SU-DHL-6 (cell line): ENCODE measurements around the gene RUBCNL.

Source experiments
- H2AFZ ChIP-seq: fragments of 200-600 bp; sonication (generic); 2 replicates; pipeline ENCODE4 v1.6.1; 2014; ENCODE audit warnings: low read depth, mild to moderate bottlenecking, moderate library complexity, mixed read lengths, antibody characterized with exemption, low read length; ENCODE audit not compliant: severe bottlenecking
- H3F3A ChIP-seq: fragments of 200-600 bp; shearing (Covaris generic); 2 replicates; pipeline ENCODE4 v1.6.0; 2016; ENCODE audit warnings: antibody characterized with exemption, mild to moderate bottlenecking; ENCODE audit not compliant: insufficient read depth
- H3K27ac ChIP-seq: fragments of 200-600 bp; sonication (generic); 2 replicates; pipeline ENCODE4 v1.5.1; 2016; ENCODE audit warnings: low read depth, mild to moderate bottlenecking, low read length, moderate library complexity, mixed read lengths
- H3K27me3 ChIP-seq: fragments of 200-600 bp; sonication (generic), shearing (Covaris generic); 2 replicates; pipeline ENCODE4 v1.6.0; 2014; ENCODE audit warnings: mild to moderate bottlenecking, low read length
- H3K36me3 ChIP-seq: fragments of 200-600 bp; sonication (generic); 2 replicates; pipeline ENCODE4 v1.6.1; 2014; ENCODE audit warnings: mild to moderate bottlenecking, low read length, mixed read lengths
- H3K4me2 ChIP-seq: fragments of 300-600, 200-600 bp; shearing (Covaris generic), sonication (generic); 2 replicates; pipeline ENCODE4 v1.6.0; 2014; ENCODE audit warnings: low read length, low read depth, mild to moderate bottlenecking; ENCODE audit not compliant: poor library complexity, severe bottlenecking
- H3K4me3 ChIP-seq: fragments of 200-600 bp; sonication (generic); 2 replicates; pipeline ENCODE4 v1.5.1; 2014; ENCODE audit warnings: antibody characterized with exemption, low read length, mild to moderate bottlenecking, mixed read lengths; ENCODE audit not compliant: insufficient read depth, poor library complexity, severe bottlenecking
- H3K79me2 ChIP-seq: fragments of 200-600 bp; sonication (generic); 2 replicates; pipeline ENCODE4 v1.6.1; 2014; ENCODE audit warnings: mild to moderate bottlenecking, low read length, moderate library complexity; ENCODE audit not compliant: insufficient read depth
- H3K9ac ChIP-seq: fragments of 200-600 bp; sonication (generic); 2 replicates; pipeline ENCODE4 v1.7.0; 2014; ENCODE audit warnings: mild to moderate bottlenecking, low read length
- H3K9me2 ChIP-seq: fragments of 200-600 bp; sonication (generic); replicated peaks from 2 replicates; pipeline ENCODE4 v1.6.1; 2014; ENCODE audit warnings: low read length; ENCODE audit not compliant: insufficient read depth
- H3K9me3 ChIP-seq: fragments of 200-600 bp; sonication (generic); 2 replicates; pipeline ENCODE4 v1.6.1; 2014; ENCODE audit warnings: low read length, mixed read lengths; ENCODE audit not compliant: insufficient read depth
- H4K20me1 ChIP-seq: fragments of 200-600 bp; sonication (generic); 2 replicates; pipeline ENCODE4 v1.6.1; 2014; ENCODE audit warnings: low read depth, mild to moderate bottlenecking, antibody characterized with exemption, low read length, moderate library complexity, mixed read lengths
- CTCF ChIP-seq: fragments of 200-600 bp; sonication (generic); IDR thresholded peaks from one replicate; pipeline ENCODE4 v1.5.1; 2017; ENCODE audit warnings: antibody characterized with exemption, mild to moderate bottlenecking, low read length, moderate library complexity; ENCODE audit not compliant: insufficient read depth, poor library complexity, severe bottlenecking
- EZH2phosphoT487 ChIP-seq: fragments of 200-600 bp; sonication (generic), shearing (Covaris generic); conservative IDR thresholded peaks from 2 replicates; pipeline ENCODE4 v1.6.1; 2018; ENCODE audit warnings: mild to moderate bottlenecking, antibody characterized with exemption, low read length, moderate library complexity, mixed read lengths

RUBCNL gene

GRCh38 chr13:46380242-46380641 lies 6.8 kb downstream of the RUBCNL start:
- H3K9ac ChIP-seq, result no peak overlapping the region; the same call in 1 of the 2 replicates
- no peaks in the 10 kb centered on the region for H3K36me3 ChIP-seq
- H3F3A ChIP-seq, result peaks cover 83% of the 10 kb centered on the region
- H3K9me2 ChIP-seq, result no peaks in the 10 kb centered on the region
- peak overlapping the region; percentile 13 for H3K4me3 ChIP-seq
- no peaks in the 10 kb centered on the region for H4K20me1 ChIP-seq
- H3K79me2 ChIP-seq, result peaks cover 86% of the 10 kb centered on the region
- H2AFZ ChIP-seq, result no peak overlapping the region
- peak overlapping the region; percentile 87 for H3K27ac ChIP-seq
- no peak for TF ChIP-seq EZH2phosphoT487
- no peak for TF ChIP-seq CTCF
- no peaks in the 10 kb centered on the region for H3K9me3 ChIP-seq
- H3K4me2 ChIP-seq, result peak overlapping the region; percentile 94
- no peaks in the 10 kb centered on the region for H3K27me3 ChIP-seq

GRCh38 chr13:46379611-46380010 lies 7.4 kb downstream of the RUBCNL start:
- peak overlapping the region; percentile 94 for H3K4me2 ChIP-seq
- peak overlapping the region; percentile 87 for H3K27ac ChIP-seq
- H4K20me1 ChIP-seq, result no peaks in the 10 kb centered on the region
- H3K9me2 ChIP-seq, result no peaks in the 10 kb centered on the region
- no peak overlapping the region for H2AFZ ChIP-seq
- H3K79me2 ChIP-seq, result peaks cover 84% of the 10 kb centered on the region
- peak overlapping the region; percentile 13 for H3K4me3 ChIP-seq
- no peak overlapping the region; the same call in 1 of the 2 replicates for H3K9ac ChIP-seq
- H3K9me3 ChIP-seq, result no peaks in the 10 kb centered on the region
- no peak for TF ChIP-seq EZH2phosphoT487
- no peak for TF ChIP-seq CTCF
- H3K27me3 ChIP-seq, result no peaks in the 10 kb centered on the region
- H3K36me3 ChIP-seq, result no peaks in the 10 kb centered on the region
- H3F3A ChIP-seq, result peaks cover 76% of the 10 kb centered on the region

- Histone ChIP-seq H2AFZ (no peak overlapping the region), H4K20me1 (no peaks in the 10 kb centered on the region), H3K36me3 (no peaks in the 10 kb centered on the region), H3K27me3 (no peaks in the 10 kb centered on the region), H3K9ac (peak overlapping the region; percentile 32), H3K4me2 (peak overlapping the region; percentile 94), H3K79me2 (peaks cover 84% of the 10 kb centered on the region), H3K27ac (peak overlapping the region; percentile 87), H3K9me2 (no peaks in the 10 kb centered on the region), H3K9me3 (no peaks in the 10 kb centered on the region), H3K4me3 (no peak overlapping the region), H3F3A (peaks cover 66% of the 10 kb centered on the region)
- TF ChIP-seq CTCF (no peak), EZH2phosphoT487 (no peak)
Observed at GRCh38 chr13:46378411-46378810, 8.6 kb downstream of the RUBCNL start.

- TF ChIP-seq CTCF, result no peak
- no peak for TF ChIP-seq EZH2phosphoT487
- H3F3A ChIP-seq, result peaks cover 60% of the 10 kb centered on the region
- H3K4me3 ChIP-seq, result peak overlapping the region; percentile 37
- H3K79me2 ChIP-seq, result peaks cover 84% of the 10 kb centered on the region
- H3K36me3 ChIP-seq, result no peaks in the 10 kb centered on the region
- H3K9me2 ChIP-seq, result no peaks in the 10 kb centered on the region
- H3K9me3 ChIP-seq, result no peaks in the 10 kb centered on the region
- peak overlapping the region; percentile 32 for H3K9ac ChIP-seq
- H3K27me3 ChIP-seq, result no peaks in the 10 kb centered on the region
- H3K4me2 ChIP-seq, result peak overlapping the region; percentile 94
- H4K20me1 ChIP-seq, result no peaks in the 10 kb centered on the region
- H2AFZ ChIP-seq, result no peak overlapping the region
- peak overlapping the region; percentile 87 for H3K27ac ChIP-seq
Observed at GRCh38 chr13:46377554-46377953, 9.5 kb downstream of the RUBCNL start.
